ENCODE data around the gene SGCA.

Gene SGCA

DNA sequence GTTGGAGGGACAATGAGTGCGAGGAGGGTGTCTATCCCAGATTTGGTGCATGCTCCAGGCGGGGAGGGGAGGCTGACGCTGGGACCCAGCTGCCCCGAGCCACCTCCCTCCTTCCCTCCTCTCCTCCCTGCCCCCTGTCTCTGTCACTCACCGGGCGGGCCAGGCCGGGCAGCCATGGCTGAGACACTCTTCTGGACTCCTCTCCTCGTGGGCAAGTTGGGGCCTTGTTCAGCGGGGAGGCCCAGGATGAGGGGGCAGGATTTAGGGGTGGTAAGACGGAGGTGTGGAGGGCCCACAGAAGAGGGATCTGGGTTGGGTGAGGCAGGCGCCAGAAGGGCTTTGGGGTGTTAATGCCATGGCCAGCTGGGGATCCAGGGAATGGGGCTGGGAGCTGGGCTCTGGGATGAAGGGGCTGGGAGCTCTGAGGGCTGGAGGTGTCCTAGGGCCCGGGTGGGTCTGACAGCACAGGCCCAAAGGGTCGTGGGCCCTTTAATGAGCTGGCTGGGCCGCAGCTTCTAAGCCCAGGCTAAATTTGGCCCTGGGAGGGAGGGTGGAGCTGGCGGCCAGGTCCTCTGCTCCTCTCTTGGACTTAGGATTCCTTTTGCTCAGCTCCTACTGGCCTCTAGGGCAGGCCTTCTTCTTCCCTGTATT lies at the start of gene SGCA:
Gene SGCA (plus strand): TSS at position 139 of the 651 bp plus-strand sequence. CDS start 36 bp downstream, at position 175.
- no peak for DNase-seq (ENCODE audit: low read depth)

DNA sequence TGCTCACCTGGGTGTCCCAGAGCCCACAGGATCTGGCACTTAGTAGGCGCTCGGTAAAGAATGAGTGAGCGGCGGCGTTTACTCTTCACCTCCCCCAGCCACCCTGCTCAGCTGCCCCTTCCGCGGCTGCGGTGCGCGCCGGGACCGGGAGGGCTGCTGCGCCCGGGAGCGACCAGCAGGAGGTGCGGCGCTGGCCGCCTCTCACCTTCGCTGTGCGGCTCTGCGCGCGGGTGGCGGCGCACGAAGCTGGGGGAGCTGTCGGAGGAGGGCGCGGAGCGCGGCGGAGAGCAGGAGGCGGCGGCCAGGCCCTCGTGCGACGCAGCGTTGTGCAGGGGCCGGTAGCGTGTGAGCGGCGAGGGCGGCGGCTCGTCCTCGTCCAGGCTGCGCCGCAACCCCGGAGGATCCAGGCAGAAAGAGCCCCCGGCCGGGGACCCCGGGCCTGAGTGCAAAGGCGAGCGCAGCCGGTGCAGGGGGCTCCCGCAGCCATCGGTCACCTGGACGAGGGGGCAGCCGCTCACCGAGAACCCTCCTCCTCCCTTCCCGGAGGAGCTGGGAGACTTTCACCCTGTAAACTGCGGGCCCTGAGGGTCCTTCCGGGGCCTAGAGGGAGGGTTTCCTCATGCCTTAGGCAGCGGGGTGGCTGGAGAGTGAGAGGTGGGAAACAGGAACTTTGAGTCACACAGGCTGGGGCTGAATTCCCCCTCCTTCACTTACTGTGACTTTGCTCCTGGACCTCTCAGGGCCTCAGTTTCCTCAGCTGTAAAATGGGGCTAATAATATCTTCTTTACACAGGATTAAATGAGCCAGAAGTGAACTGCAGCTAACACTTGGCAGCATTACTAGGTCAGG lies 48.4 kb upstream of the SGCA start:
- peak; percentile 23 for DNase-seq (ENCODE audit: low read depth)

DNA sequence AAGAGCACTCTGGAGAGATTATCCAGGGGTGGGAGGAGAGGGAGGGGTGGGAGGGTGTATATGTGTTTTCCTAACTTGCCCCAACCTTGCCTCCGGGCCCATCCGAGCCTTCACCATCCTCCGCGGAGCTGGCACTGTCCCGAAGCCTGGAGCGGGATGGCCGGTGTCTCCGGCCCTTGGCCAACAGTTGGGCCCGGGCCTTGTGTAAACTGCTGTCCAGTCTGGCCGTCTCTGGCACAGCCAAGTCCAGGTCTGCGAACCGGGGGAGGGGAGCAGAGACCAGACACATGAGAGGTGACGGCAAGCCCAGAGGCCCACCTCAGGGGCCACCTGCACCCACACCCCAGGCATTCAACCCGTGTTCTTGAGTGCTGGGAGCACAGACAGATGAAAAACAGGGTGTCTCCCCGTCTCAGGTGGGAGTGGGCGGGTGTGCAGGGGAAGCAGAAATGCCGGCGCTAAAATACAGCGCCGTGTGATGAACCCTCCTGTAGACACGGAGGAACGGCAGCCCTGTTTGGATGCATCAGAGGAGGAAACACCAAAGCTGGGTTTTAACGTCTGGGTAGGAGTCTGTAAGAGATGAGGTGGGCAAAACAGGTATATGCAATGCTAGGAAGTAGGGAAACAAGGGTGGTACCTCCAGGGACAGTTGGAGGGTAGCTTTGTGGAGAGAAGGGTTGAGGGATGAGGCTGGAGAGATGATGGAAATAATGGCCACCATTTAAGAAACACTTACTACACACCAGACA lies 47.6 kb upstream of the SGCA start:
- DNase-seq (ENCODE audit: low read depth): no peak

DNA sequence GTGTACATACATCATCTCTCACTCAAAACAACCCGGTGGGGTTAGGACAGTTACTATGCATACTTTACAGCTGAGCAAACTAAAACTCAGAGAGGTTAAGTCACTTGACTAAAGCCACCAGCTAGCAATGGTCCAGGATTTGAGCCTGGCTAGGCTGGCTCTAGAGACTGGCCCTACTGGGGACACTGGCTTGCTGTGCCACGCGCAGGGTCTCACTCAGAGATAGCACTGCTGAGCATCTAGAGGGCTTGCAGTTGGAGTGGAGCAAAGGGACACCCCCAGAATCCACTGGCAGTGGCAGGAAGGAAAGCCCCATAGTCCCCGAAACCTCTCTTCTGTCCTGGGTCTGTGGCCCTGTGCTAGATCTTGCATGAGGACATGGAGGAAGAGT lies 47.0 kb upstream of the SGCA start:
- no peak for DNase-seq (ENCODE audit: low read depth)

DNA sequence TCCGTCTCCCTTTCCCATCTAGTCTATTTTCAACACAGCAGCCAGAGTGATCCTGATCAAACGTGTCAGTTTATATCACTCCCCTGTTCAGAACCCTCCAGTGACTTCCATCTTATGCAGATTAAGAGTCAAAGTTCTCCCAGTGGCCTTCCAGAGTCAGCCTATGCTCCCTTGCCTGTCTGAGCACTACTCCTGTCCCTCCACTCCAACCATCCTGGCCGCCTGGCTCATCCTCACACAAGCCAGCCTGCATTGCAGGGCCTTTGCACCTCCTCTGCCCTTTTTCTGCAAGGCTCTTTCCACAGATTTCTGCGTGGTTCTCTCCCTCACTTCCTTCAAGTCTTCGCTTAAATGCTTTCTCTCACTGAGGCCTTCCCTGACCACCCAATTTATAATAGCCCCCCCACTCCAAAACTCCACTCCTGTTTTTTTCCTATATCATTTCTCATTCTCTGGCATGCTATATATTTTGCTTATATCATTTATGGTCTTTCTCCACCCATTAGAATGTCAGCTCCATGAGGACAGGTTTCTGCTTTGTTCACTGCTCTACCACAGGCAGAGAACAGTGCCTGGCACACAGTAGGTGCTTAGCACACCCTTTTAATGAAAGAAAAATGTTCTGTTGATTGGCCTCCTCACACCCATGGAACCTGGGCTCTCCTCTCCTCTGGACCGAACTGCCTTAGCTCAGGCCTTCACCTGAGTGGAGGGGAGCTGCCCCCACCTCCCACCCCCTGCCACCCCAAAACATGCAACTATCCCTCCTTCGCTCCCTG lies 45.1 kb upstream of the SGCA start:
- DNase-seq (ENCODE audit: low read depth): no peak

GRCh38 chr17:50122945-50123344 lies 42.9 kb upstream of the SGCA start:
- no peak for DNase-seq (ENCODE audit: low read depth)

DNA sequence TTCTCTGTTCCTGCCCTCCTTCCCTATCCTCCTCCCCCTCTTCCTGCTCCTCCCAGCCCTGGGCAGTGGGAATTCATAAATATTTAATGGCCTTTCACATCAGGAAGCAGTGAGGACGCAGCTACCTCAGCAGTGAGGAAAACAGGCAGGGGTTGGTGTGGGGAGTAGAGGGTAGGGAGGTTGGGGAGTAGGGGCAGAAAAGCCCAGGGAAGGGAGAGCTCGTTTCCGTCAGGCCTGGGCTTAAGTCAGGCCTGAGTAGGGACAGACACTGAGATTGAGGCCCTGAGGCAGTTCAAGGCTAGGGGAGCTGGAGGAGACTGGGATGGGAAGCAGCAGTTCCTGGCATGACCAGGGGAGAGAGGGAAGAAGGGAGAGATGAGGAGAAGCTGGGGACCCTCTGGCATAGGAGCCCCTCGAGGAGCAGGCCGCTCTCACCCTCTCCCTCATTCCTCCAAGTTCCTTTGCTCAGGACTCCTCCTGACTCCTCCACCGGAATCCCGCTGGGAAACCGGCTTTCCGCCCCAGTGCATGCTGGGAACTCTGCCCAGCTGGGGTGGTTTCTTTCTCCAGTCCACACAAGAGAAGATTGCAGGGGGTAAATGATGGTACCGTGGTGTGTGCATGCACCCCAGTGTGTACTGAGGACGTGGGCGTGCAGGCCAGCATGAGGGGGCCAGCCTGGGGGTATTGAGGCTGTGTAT lies 42.0 kb upstream of the SGCA start:
- no peak for DNase-seq (ENCODE audit: low read depth)

GRCh38 chr17:50125420-50125997 lies 40.3 kb upstream of the SGCA start:
- DNase-seq (ENCODE audit: low read depth): no peak

DNA sequence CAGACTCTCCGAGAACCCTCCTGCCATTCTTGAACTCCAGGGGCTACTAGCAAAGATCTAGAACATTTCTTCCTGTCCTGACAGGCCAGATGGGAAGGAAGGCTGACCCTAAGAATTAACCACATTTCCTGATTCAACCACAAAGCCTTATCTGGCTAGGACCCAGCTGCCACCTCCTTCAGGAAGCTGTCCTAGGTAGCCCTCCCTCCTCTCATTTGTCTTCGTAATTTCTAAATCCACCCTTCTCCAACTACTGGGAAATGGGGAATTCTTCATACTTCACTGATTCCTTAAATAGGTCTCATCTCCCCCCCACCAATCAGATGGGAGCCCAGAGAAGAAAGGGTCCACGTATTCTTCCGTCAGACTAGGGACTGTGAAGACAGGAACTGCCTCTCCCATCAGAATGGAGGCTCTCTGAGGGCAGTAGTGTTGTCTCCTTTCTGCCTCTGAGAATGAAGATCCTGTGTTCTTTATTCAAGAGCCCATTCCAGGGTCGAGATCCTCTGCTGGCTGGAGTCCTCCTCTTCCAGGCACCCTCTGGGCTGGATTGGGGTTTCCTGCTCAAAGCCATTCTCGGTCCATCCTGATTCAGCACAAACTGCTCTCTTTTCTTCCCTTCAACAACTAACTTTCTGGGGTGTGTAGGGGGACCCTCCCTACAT lies 38.0 kb upstream of the SGCA start:
- no peak for DNase-seq (ENCODE audit: low read depth)

- DNase-seq (ENCODE audit: low read depth): no peak
Measured at GRCh38 chr17:50128441-50129352, 37.1 kb upstream of the SGCA start.

DNA sequence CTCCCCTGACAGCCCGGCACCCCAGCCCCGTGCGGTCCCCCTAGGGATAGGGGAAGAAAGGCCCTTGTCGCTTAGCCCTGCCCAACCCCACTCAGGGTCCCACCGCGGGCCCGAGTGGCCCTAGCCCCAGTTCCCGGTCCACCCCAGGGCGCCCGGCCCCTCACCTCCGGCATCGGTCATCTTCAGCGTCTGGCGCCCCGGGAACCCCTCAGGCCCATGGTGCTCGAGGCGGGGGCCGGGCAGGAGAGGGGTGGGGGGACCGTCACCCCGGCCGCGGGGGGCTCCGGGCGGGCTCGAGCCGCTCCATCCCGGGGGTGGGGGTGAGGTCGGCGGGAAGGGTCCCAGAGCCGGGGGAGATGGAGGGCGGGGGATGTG lies 36.5 kb upstream of the SGCA start:
- no peak for DNase-seq (ENCODE audit: low read depth)

GRCh38 chr17:50129728-50130558 lies 35.9 kb upstream of the SGCA start, which contains the start of gene SAMD14:
Gene SAMD14, minus strand, starts transcription at chr17:50130160. Its CDS starts 5,201 bp downstream, at chr17:50124959.
- no peak for DNase-seq (ENCODE audit: low read depth)

GRCh38 chr17:50130559-50131305 lies 35.1 kb upstream of the SGCA start:
- no peak for DNase-seq (ENCODE audit: low read depth)

GRCh38 chr17:50132104-50132794 lies 33.6 kb upstream of the SGCA start:
- no peak for DNase-seq (ENCODE audit: low read depth)

GRCh38 chr17:50133028-50133768 lies 32.6 kb upstream of the SGCA start:
- DNase-seq (ENCODE audit: low read depth): no peak

- DNase-seq (ENCODE audit: low read depth): no peak
Measured at GRCh38 chr17:50133769-50134099, 32.1 kb upstream of the SGCA start.

All from stimulated activated CD8-positive, alpha-beta memory T cell treated with anti-CD3 and anti-CD28 coated beads, Interleukin-7, amount 100 ng/mL, for 24 hours (primary cell).